Measurements from ENCODE around the gene RCAN3. TPM values are rescaled to one million over a fixed set of nuclear protein-coding genes. Genes with fewer than 3 reads are reported as not detected.
"Not testable (repeated sequence)": the region's sequence is repeated elsewhere in the genome, so short reads cannot be mapped to it uniquely, and the experiment has no call there.

RCAN3 gene
- total RNA-seq = 5.1 TPM
- long read RNA-seq, full-length matches to known transcripts = 3 of 7 reads
- long read RNA-seq, partial matches to known transcripts = 1 of 7 reads
- long read RNA-seq, other reads (novel, unspliced or antisense) = 3 of 7 reads

- intact Hi-C loops (cut with DNase I) = loop anchor here (5.0 kb wide), 1 partner anchor 85 kb away; the partner anchor contains the start of gene NIPAL3
- peak; percentile 87 for DNase-seq (ENCODE audit: low spot score)
Measured at GRCh38 chr1:24502709-24503058, at the start of gene RCAN3. Gene RCAN3 (plus strand): TSS chr1:24502836. CDS start chr1:24514373, 11,537 bp downstream.

- intact Hi-C loops (cut with DNase I) = no loop called here
- DNase-seq (ENCODE audit: low spot score) = no peak
Measured at GRCh38 chr1:24452922-24453485, 49.6 kb upstream of the RCAN3 start.

- intact Hi-C loops (cut with DNase I) = no loop called here
- DNase-seq (ENCODE audit: low spot score) = no peak
Measured at GRCh38 chr1:24454673-24455072, 48.0 kb upstream of the RCAN3 start.

GRCh38 chr1:24455272-24455671 lies 47.4 kb upstream of the RCAN3 start:
- intact Hi-C loops (cut with DNase I) = no loop called here
- DNase-seq (ENCODE audit: low spot score) = no peak

- DNase-seq (ENCODE audit: low spot score) = no peak
- intact Hi-C loops (cut with DNase I) = no loop called here
Measured at GRCh38 chr1:24457866-24458265, 44.8 kb upstream of the RCAN3 start.

- no peak for DNase-seq (ENCODE audit: low spot score)
- intact Hi-C loops (cut with DNase I) = no loop called here
Measured at GRCh38 chr1:24459551-24460266, 42.9 kb upstream of the RCAN3 start.

- intact Hi-C loops (cut with DNase I); DNase-seq (ENCODE audit: low spot score): not testable (repeated sequence)
Measured at GRCh38 chr1:24462128-24462527, 40.5 kb upstream of the RCAN3 start.

- no peak for DNase-seq (ENCODE audit: low spot score)
- intact Hi-C loops (cut with DNase I) = no loop called here
Measured at GRCh38 chr1:24463776-24464735, 38.6 kb upstream of the RCAN3 start.

GRCh38 chr1:24465099-24465498 lies 37.5 kb upstream of the RCAN3 start:
- intact Hi-C loops (cut with DNase I) = no loop called here
- DNase-seq (ENCODE audit: low spot score) = no peak

- intact Hi-C loops (cut with DNase I) = no loop called here
- DNase-seq (ENCODE audit: low spot score) = no peak
Measured at GRCh38 chr1:24465638-24466037, 37.0 kb upstream of the RCAN3 start.

- no peak for DNase-seq (ENCODE audit: low spot score)
- intact Hi-C loops (cut with DNase I) = no loop called here
Measured at GRCh38 chr1:24468685-24469316, 33.8 kb upstream of the RCAN3 start.

GRCh38 chr1:24470592-24470991 lies 32.0 kb upstream of the RCAN3 start:
- intact Hi-C loops (cut with DNase I) = no loop called here

GRCh38 chr1:24472527-24473251 lies 29.9 kb upstream of the RCAN3 start:
- no peak for DNase-seq (ENCODE audit: low spot score)
- intact Hi-C loops (cut with DNase I) = no loop called here

More at GRCh38 chr1:24470592-24470991, 32.0 kb upstream of the RCAN3 start:
- no peak for DNase-seq (ENCODE audit: low spot score)

GRCh38 chr1:24474193-24474592 lies 28.4 kb upstream of the RCAN3 start:
- no peak for DNase-seq (ENCODE audit: low spot score)
- intact Hi-C loops (cut with DNase I) = no loop called here

- intact Hi-C loops (cut with DNase I) = no loop called here
- DNase-seq (ENCODE audit: low spot score) = no peak
Measured at GRCh38 chr1:24475700-24476099, 26.9 kb upstream of the RCAN3 start.

- DNase-seq (ENCODE audit: low spot score) = no peak
- intact Hi-C loops (cut with DNase I) = no loop called here
Measured at GRCh38 chr1:24476571-24476970, 26.1 kb upstream of the RCAN3 start.

GRCh38 chr1:24477309-24477708 lies 25.3 kb upstream of the RCAN3 start:
- intact Hi-C loops (cut with DNase I) = no loop called here

GRCh38 chr1:24481101-24481500 lies 21.5 kb upstream of the RCAN3 start:
- intact Hi-C loops (cut with DNase I) = no loop called here
- no peak for DNase-seq (ENCODE audit: low spot score)

More at GRCh38 chr1:24477309-24477708, 25.3 kb upstream of the RCAN3 start:
- DNase-seq (ENCODE audit: low spot score) = no peak

Data from cardiac septum (tissue), 1 donor.